RPMI8226 (cell line): Measurements from ENCODE around the gene MANBA.
A peak's percentile ranks its signal among the peaks of the same experiment; 100 is the strongest.
"Not testable (repeated sequence)": the region's sequence is repeated elsewhere in the genome, so short reads cannot be mapped to it uniquely, and the experiment has no call there.

Source experiments
- DNase-seq: peaks from one replicate; pipeline ENCODE4 v3.0.0-alpha.2; 2015

MANBA gene

DNA sequence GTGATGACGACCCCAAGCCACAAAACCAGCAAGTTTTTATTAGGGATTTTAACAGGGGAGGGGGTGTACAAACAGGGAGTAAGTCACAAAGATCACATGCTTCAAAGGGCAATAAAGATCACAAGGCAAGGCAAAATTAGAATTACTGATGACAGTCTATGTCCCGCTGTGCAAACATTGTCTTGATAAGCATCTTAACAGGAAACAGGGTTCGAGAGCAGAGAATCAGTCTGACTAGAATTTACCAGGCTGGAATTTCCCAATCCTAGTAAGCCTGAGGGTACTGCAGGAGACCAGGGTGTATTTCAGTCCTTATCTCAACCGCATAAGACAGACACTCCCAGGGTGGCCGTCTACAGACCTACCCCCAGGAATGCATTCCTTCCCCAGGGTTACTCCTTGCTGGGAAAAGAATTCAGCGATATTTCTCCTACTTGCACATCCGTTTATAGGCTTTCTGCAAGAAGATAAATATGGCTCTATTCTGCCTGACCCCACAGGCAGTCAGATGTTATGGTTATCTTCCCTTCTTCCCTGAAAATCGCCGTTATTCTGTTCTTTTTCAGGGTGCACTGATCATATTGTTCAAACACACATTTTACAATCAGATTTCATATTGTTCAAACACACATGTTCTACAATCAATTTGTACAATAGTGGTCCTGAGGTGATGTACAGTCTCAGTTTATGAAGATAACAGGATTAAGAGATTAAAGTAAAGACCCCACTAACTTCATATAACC lies 41.8 kb downstream of the MANBA start:
- not testable (repeated sequence) for DNase-seq

DNA sequence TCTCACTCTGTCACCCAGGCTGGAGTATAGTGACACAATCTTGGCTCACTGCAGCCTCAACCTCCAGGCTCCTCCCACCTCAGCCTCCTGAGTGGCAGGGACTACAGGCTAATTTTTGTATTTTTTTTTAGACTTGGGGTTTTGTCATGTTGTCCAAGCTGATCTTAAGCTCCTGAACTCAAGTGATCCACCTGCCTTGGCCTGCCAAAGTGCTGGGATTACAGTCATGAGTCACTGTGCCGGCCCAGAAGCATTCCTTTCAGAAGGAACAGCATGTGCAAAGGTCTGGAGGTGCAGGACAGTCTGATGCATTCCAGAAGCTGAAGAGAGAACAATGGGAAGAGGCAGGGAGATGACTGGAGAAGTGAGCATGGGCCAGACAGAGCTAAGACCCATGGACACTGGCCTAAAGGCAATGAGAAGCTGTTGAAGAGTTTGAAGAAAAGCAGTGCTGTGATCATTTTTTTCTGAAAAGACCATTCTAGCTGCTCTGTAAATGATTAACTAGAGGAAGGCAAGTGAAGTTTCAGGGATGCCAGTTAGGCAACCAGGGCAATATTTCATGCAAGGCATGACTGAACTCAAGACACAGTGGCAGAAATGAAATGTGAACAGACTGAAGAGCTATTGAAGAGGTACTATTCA lies 43.2 kb downstream of the MANBA start:
- no peak for DNase-seq

DNA sequence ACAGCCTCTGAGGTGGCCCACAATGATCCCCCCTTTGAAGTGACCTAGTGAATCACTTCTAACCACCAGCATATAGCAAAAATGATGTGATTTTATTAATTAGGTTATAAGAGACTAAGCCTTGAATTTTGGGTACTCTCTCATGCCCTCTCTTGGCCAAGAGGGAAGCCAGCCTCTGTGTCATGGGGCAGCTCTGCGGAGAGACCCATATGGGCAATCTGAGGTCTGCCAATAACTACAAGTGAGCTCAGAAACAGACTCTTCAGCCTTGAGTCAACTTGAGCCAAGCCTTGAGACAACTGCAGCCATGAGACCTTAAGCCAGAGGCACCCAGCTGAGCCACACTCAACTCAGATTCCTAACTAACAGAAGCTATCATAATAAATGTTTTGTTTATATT lies 45.7 kb downstream of the MANBA start:
- DNase-seq, result no peak

DNA sequence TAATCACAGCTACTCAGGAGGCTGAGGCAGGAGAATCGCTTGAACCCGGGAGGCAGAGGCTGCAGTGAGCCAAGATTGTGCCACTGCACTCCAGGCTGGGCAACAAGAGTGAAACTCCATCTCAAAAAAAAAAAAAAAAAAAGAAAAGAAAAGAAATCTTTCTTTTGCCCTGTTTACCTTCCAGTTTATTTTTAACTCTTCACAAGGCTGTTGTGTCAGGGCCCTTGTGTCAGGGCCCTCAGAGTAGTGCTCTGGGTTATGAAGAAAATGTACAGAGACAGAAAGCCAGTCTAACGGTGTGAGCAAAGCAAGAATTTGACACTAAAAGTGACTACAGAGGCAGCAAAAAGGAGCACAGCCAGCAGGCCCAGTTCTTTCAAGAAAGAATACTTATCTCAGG lies 47.0 kb downstream of the MANBA start:
- DNase-seq, result not testable (repeated sequence)

DNA sequence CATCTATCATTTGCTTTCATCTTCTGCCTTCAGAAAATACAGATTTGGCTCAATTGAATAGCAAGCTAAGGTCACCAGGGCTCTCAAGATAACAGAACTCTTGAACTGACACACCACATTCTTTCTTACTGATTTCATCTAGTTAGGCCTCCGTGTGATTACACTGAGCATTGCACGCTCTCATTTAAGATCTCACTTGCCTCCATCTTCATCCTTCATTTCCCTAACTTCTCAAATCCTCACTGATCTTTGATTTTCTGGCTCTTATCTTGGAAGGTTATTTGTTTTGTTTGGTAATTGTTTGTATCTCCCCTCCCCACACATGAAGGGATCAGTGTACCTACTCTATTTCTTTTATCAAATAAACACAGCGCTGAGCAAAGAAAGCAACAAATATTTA lies 47.7 kb downstream of the MANBA start:
- DNase-seq, result no peak

DNA sequence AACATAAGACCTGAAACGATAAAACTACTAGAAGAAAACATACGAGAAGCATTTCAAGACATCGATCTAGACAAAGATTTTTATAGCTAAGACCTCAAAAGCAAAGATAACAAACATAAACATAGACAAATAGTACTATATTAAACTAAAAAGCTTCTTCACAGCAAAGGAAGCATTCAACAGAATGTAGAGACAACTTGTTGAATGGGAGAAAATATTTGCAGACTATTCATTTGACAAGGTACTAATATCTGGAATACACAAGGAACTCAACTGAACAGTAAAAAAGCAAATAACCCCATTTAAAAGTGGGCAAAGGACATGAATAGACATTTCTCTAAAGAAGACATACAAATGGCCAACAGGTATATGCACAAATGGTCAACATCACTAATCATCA lies 49.8 kb downstream of the MANBA start:
- DNase-seq, result no peak

DNA sequence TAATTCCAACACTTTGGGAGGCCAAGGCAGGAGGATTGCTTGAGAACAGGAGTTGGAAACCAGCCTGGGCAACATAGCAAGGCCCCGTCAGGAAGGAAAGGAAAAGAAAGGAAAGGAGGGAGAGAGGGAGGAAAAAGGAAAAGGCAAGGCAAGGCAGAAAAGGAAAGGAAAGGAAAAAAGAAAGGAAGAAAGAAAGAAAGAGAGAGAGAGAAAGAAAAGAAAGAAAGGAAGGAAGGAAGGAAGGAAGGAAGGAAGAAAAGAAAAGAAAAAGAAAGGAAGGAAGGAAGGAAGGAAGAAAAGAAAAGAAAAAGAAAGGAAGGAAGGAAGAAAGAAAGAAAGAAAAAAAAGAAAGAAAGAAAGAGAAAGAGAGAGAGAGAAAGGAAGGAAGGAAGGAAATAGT lies 51.7 kb downstream of the MANBA start:
- not testable (repeated sequence) for DNase-seq

DNA sequence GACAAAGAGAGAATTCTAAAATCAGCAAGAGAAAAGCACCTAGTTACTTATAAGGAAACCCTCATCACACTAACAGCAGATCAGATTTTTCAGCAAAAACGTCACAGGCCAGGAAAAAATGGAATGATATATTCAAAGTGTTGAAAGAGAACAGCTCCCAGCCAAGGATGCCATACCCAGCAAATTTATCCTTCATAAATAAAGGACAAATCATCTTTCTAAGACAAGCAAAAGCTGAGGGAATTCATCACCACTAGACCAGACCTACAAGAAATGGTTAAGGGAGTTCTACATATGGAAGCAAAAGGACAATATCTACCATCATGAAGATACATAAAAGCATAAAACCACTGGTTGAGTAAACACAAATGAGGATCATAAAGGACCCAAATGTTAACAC lies 53.6 kb downstream of the MANBA start:
- no peak for DNase-seq

DNA sequence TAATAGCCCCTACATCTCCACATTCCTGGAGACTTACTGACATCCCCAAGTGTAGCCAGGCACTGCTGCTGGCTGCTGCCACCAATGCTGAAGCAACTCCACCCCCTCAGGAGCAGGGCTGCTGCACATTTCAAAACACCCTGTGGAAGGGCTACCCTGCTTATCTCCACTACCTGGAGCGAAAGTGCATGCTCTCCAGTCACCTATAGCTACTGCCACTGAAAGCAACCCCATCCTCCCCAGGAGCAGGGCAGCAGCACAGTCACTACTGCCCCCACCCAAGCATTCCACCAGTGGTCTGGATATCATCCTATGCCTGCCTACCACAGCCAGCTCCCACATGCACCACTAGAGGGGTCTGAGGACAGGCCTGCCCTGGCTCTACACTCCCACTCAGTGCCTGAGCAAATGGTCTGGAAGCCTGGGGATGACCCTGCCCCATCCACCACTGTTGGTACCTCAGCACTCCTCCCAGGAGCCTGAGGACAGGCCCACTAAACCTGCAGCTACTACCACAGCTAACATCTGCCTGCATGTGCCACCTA lies 55.3 kb downstream of the MANBA start:
- no peak for DNase-seq

DNA sequence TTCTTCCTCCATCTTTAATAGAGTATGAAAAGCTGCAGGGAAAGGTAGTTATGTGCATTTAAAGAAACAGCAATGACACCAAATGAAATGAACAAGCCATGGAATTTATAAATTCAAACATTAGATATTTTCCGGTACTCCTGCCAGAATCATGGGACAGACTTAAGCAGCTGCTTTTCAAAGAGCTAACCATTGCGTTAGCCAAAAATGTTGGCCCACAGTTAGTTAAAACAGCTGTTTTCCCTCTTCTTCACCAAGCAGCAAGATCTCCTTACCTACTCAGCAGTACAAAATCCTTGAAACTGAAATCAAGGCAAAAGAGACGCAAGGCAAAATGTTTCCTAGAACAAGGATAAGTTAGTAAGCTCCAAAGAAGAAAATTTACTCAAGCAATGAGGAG lies 64.0 kb downstream of the MANBA start:
- DNase-seq, result no peak

DNA sequence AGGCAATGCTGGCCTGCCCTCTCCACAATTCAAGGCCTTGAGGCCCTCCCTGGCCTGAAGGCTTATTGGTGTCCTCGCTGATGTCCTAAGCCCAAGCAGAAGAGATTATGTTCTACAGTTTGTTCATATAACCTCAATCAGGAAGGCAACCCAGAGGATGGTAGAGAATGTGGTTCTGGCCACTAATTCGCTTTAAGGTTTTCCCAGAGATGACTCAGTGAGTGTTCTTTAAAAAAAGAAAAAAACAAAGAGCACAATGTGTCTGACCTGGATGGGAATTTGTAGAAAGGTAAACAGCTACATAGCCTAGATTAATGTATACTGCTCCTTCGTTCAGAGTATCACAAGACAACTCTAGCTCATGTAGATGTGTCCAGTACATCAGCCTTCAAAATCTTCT lies 66.0 kb downstream of the MANBA start:
- no peak for DNase-seq

DNA sequence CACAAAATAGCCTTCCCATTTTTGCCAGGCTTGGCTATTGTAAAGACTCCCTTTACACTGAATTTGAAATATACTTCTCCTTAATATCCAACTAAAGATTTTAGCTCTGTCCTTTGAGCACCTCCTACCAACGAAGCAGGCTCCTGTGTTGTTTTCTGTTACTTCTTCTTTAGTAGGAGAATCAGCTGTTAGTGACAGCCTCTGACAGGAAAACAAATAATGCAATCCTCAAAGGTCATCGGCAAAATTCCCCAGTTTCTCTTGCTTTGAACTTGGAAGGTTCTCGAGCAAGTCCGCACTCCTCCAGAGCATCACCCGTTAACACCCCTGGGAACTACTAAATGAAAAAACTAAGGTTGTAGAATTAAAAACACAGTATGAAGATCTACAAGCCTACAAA lies 66.9 kb downstream of the MANBA start:
- no peak for DNase-seq

DNA sequence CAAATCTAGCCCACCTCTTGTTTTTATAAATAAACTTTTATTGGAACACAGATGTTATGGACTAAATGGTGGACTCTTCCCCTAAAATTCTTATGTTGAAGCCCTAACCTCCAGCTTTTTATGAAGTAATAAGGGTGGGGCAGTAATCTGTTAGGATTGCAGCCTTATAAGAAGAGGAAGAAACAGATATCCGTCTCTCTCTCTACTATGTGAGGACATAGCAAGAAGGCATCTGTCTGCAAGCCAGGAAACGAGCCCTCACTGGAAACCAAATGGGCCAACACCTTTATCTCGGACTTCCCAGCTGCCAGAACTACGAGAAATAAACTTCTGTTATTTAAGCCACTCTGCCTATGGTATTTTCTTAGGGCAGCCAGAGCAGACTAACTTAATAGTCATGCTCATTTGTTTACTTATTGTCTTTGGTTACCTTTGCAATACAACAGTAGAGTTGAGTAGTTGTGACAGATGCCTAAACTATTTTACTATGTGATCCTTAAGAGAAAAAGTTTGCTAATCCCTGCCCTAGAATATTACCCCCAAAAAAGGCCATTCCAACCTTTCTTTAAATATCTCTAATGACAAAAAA lies 67.4 kb downstream of the MANBA start:
- DNase-seq, result no peak

DNA sequence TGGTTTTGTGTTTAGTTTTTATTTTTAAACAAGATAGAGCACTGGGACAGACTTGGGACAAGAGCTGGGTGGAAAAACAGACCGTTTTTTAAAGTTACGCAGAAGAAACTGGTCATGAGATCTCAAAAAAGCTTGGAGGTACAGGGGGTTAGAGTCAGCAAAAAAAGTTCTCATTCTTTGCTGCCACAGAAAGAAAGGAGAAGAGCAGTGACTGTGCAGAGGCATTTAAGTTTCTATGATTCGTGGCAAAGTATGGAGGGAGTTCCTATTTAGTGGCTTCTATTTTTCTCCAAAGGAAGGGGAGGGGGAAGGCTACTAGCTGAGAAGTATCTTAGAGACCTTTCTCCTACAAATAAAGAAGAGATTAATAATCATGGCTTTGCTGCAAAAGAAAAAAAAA lies 68.3 kb downstream of the MANBA start:
- DNase-seq, result no peak

DNA sequence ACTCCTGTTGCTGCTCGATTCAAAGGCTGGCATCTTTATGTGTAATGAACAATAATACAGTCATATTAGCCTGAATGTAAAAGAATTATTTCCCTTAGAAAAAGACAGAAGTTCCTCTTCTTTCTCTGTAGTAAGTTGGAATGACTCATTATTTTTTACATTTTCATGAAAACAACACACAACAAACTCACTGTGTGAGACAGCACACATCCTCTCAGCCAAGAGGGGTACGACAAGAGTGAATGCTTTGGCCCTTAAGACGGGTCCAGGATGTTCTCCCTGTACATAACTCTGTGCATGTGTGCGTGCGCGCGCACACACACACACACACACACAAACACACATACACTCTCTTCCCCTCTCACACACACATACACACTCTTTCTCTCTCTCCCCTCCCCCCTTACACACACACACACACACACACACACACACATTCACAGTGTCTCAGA lies 72.8 kb downstream of the MANBA start:
- DNase-seq, result no peak

DNA sequence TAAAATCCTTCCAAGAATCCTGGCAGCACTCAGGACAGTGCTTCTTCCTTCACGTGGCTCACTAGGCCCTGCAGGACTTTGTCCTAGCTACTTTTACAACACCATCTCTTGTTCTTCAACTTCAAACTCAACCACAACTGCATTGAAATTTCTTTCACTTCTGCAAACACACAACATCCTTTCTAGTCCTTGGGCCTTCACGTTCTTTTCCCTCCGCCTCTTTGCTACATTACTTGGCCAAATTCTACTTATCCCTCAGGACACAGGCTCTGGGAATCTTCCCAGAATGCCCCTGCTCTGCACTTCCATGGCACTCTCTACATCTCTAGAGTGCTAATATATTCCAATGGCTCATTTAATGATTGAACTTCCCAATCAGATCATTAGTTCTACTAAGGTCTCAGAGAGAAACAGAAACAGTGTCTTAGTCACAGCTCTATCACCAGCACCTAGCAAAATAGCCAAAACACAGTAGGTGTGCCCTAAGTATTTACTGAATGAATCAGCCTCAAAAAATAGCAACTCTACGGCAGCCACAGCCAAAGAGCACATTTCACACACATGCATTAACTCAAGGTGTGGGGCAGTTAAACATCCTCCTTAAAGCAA lies 73.3 kb downstream of the MANBA start:
- DNase-seq, result no peak

DNA sequence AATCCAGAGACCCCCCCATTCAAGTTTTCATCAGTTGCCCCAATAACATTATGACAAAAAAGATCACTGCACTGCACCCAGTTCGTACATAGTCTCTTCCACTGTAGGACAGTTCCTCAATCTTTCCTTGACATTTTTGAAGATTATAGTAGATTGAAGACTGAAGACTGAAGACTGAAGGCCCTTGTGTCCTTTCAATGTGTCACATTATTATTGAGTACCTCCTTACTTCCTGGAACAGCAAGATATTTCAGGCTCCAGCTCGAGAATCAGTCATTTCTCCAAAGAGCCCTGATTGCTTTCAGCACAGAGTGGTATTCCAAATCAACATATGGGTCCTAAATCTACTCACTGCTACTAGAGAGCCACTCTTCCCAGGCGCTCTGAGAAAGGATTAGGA lies 75.0 kb downstream of the MANBA start:
- no peak for DNase-seq

DNA sequence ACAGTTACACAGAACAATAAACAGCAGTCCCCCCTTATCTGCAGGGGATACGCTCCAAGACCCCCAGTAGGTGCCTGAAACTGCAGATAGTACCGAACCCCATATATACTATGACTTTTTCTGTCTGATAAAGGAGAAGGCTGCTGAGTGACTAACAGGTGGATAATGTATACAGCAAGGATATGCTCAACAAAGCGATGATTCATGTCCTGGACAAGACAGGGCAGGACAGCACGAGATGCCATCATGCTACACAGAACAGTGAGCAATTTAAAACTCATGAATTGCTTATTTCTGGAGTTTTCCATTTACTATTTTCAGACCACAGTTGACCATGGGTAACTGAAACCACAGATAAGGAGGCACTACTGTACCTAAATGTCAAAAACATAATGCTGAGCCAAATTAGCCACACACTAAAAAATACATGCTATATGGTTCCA lies 76.1 kb downstream of the MANBA start:
- peak; percentile 4 for DNase-seq

DNA sequence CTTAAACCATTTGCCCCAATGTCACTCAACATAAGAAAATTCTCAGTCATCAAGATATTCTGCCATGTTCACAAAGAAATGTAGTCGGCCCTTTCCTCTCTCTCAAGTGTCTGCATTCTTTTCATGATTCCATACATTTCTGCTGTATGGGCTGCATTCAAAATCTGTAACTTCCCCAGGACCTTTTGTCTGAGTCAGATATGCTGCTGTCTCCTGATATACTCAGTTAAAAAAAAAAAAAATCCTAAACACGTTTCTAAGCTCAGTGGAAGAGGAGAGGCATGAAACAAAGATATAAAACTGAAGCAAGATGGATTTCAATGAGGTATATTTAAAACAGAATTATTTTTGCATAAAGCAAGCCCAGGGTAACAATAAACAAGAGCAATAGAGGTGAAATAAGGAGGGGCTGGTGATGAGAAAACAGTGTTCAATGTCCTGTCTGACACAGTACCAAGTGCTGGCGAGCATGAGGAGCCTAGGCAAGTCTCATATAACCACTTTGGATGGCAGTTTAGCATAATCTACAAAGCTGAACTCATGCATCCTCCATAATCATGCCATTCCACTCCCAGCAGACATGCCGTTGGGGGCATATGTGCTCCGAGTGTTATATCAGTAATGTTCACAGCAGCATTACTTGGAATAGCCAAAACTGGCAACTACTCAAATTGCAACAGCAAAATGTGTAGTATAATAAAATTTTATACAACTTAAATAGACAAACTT lies 76.7 kb downstream of the MANBA start:
- no peak for DNase-seq

DNA sequence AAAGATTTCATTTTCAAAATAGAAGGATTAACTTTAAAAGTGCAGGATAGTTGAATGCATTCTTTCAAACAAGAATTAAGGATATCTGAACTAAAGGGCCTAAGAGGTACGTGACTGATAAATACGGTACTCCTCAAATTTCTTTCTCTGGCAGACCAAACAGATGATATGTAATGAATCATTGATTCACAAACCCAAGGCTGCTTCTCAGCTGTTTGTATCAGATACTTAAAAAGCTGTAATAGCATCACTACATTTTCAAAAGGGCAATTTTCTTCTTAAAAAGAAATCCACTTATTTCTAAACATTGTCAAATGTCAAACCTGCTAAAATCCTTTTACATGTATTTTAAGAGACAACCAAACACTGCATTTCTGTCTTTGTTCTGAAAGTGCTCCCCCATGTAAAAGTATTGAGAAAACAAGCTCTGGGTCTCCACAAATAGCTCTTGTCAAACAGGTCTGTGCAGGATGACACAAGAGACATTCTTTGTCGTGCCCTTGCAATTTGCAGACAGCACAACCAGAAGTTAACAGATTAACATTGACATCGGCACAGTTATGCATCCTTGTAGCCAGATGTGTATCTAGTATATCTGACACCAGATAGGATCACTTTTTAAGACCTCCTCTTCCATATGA lies 82.0 kb downstream of the MANBA start:
- no peak for DNase-seq

DNA sequence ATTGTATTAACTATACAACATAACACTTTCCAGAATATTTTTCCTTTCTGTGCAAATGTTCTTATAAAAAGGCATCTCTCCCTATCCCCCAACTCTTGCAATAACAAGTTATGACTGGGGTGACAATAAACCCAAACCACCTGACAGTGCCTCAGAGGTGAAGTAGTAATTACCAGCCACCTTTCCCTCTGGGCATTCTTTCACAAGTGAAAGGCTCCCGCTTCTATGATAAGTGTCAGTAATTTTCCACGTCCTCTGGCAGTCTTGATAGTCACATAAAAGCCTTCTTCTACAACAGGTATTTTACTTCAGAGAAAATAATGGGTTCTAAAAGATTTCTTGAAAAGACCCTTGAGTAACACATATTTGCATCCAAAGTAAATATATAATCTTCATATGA lies 82.7 kb downstream of the MANBA start:
- DNase-seq, result no peak

DNA sequence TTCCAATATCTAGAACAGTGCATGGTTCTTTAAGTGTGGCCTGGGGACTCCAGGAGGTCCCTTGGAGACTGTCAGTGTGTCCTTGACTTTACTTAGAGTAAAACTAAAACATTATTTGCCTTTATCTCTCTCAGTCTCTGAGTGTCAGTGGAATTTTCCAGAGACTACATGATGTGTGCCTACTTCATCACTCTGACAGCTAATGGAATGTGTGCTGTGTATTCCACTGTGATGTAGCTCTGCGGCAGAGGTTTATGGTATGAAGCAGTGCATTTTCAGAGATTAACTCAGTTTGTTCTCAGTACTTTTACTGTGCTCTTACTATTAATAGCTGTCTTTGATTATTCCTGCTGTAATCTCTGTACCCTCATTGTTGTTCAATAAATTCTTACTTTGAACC lies 85.6 kb downstream of the MANBA start:
- no peak for DNase-seq
